B cell (primary cell): ENCODE results near the gene POFUT2. TPM values are rescaled to one million over a fixed set of nuclear protein-coding genes. Genes with fewer than 3 reads are reported as not detected.

Experiments used
- ATAC-seq: fragments of 200-7000 bp; cut with Tn5 transposase; one replicate; pipeline ENCODE4 v1.10.0; 2021; ENCODE audit warnings: low read depth, mild to moderate bottlenecking, moderate number of reproducible peaks, moderate library complexity
- CTCF ChIA-PET: fragments of 350-600 bp; sonication (Branson Sonifier 250); formaldehyde crosslinking; loops from one replicate; lab custom pipeline; 2021; ENCODE audit warnings: antibody characterized with exemption, inconsistent platforms; lab: Charles Lee
- POLR2A ChIA-PET: fragments of 350-600 bp; sonication (Branson Sonifier 250); formaldehyde crosslinking; loops from one replicate; lab custom pipeline; 2021; ENCODE audit warnings: antibody characterized with exemption; lab: Charles Lee
- DNase-seq: peaks from one replicate; pipeline ENCODE4 v3.0.0; 2013
- H2AFZ ChIP-seq: 2 replicates; pipeline ENCODE4 v1.6.1; 2012; ENCODE audit warnings: mild to moderate bottlenecking, low read depth, low read length; ENCODE audit not compliant: insufficient read depth, poor library complexity, severe bottlenecking
- H3K27ac ChIP-seq, 2 donors: 1 replicate in 1 of 2; 2 replicates in 1 of 2; pipeline ENCODE4 v1.5.1; 2012 to 2013; ENCODE audit warnings: low read length in 2 of 2, mild to moderate bottlenecking in 2 of 2, moderate library complexity in 1 of 2
- H3K27me3 ChIP-seq, 4 experiments: fragments of 200-600 bp in 1 of 4; sonication (generic) in 1 of 4; replicated peaks in 1 of 4; 1 replicate in 2 of 4; 2 replicates in 2 of 4; pipeline versions ENCODE4 v1.6.1 to v1.7.0; 2013 to 2016; ENCODE audit warnings: low read length in 3 of 4, mild to moderate bottlenecking in 2 of 4, mixed read lengths in 1 of 4, moderate library complexity in 1 of 4; ENCODE audit not compliant: insufficient read depth in 4 of 4, control insufficient read depth in 3 of 4; ENCODE audit errors: control extremely low read depth in 1 of 4
- H3K36me3 ChIP-seq, 2 experiments: replicated peaks in 1 of 2; 1 replicate in 1 of 2; 2 replicates in 1 of 2; pipeline versions ENCODE4 v1.6.1 to v1.7.1; 2013; ENCODE audit warnings: low read length in 1 of 2; ENCODE audit not compliant: insufficient read depth in 2 of 2, control insufficient read depth in 1 of 2; ENCODE audit errors: control extremely low read depth in 1 of 2, extremely low read depth in 1 of 2
- H3K4me1 ChIP-seq, 2 donors: fragments of 200-600 bp in 1 of 2; sonication (generic) in 1 of 2; 1 replicate in 1 of 2; 2 replicates in 1 of 2; pipeline versions ENCODE4 v1.5.1 to v1.6.1; 2013 to 2017; ENCODE audit warnings: low read length in 2 of 2; ENCODE audit not compliant: control insufficient read depth in 2 of 2, insufficient read depth in 2 of 2
- H3K4me2 ChIP-seq: replicated peaks from 2 replicates; pipeline ENCODE3; 2012; ENCODE audit warnings: mild to moderate bottlenecking, low read depth, low read length; ENCODE audit not compliant: poor library complexity, severe bottlenecking
- H3K4me3 ChIP-seq, 5 experiments: fragments of 200-600 bp in 1 of 5; sonication (generic) in 1 of 5; 1 replicate in 3 of 5; 2 replicates in 2 of 5; pipeline versions ENCODE4 v1.5.1 to v1.7.0; 2011 to 2016; ENCODE audit warnings: low read length in 4 of 5, mild to moderate bottlenecking in 4 of 5, low read depth in 2 of 5, control low read depth in 1 of 5, moderate library complexity in 1 of 5; ENCODE audit not compliant: insufficient read depth in 1 of 5; ENCODE audit errors: control extremely low read depth in 1 of 5, extremely low read depth in 1 of 5
- H3K79me2 ChIP-seq: fragments of 200-600 bp; sonication (generic); one replicate; pipeline ENCODE4 v1.6.0; 2016; ENCODE audit warnings: low read length; ENCODE audit not compliant: control insufficient read depth, insufficient read depth
- H3K9ac ChIP-seq: fragments of 200-600 bp; sonication (generic); 2 replicates; pipeline ENCODE4 v1.6.1; 2017; ENCODE audit warnings: mild to moderate bottlenecking, low read length, moderate library complexity
- H3K9me3 ChIP-seq, 3 donors: one replicate each; pipeline versions ENCODE4 v1.6.1 to v1.7.1; 2013; ENCODE audit warnings: low read length in 2 of 3; ENCODE audit not compliant: control insufficient read depth in 2 of 3, insufficient read depth in 1 of 3; ENCODE audit errors: control extremely low read depth in 1 of 3
- H4K20me1 ChIP-seq: 2 replicates; pipeline ENCODE4 v1.6.0; 2012; ENCODE audit warnings: mild to moderate bottlenecking, low read length; ENCODE audit not compliant: insufficient read depth, control insufficient read depth, poor library complexity, severe bottlenecking
- H3K27ac Mint-ChIP-seq: one replicate; pipeline ENCODE4 v1.8.0; 2021; ENCODE audit warnings: mixed read lengths
- H3K27me3 Mint-ChIP-seq: one replicate; pipeline ENCODE4 v1.8.0; 2021; ENCODE audit warnings: mixed read lengths
- H3K4me1 Mint-ChIP-seq: one replicate; pipeline ENCODE4 v1.8.0; 2021; ENCODE audit warnings: mixed read lengths
- H3K4me3 Mint-ChIP-seq: one replicate; pipeline ENCODE4 v1.8.0; 2021; ENCODE audit warnings: mixed read lengths
- H3K9me3 Mint-ChIP-seq: one replicate; pipeline ENCODE4 v1.8.0; 2022; ENCODE audit warnings: mixed read lengths; ENCODE audit not compliant: insufficient read depth
- CTCF ChIP-seq: fragments of 200-600 bp; IDR thresholded peaks from one replicate; pipeline ENCODE4 v1.8.0; 2022; ENCODE audit warnings: antibody characterized with exemption, mild to moderate bottlenecking
- EZH2 ChIP-seq: IDR thresholded peaks from 2 replicates; pipeline ENCODE4 v1.6.1; 2012; ENCODE audit warnings: borderline replicate concordance, low read depth, mild to moderate bottlenecking, moderate library complexity, low read length; ENCODE audit not compliant: insufficient read depth, poor library complexity, severe bottlenecking
- WGBS: methylation state at CpG from one replicate; pipeline ENCODE4 v1.1.5; 2013; ENCODE audit warnings: missing lambda C conversion rate; ENCODE audit not compliant: insufficient coverage; 5-methylcytosine and 5-hydroxymethylcytosine counted together
- intact Hi-C: fragments of 100-400 bp; cut with micrococcal nuclease; formaldehyde crosslinking; loops from one replicate; pipeline ENCODE4 v1.10.0; 2022
- polyA plus RNA-seq: library from polyadenylated mRNA; depleted of rRNA; stranded (reverse); fragments of >200 nt; gene quantifications from 2 replicates; pipeline ENCODE4 v1.2.3, GENCODE V29; 2012
- total RNA-seq, 2 donors: library from RNA; stranded (reverse); fragments of 120-200 nt in 1 of 2; gene quantifications; 1 replicate in 1 of 2; 2 replicates in 1 of 2; pipeline versions ENCODE4 v1.2.3 to v1.2.4, GENCODE V29; 2013 to 2022

Gene POFUT2
- total and polyA plus RNA-seq, 2 donors (not counting 1 experiment from before 2014, with no cell fraction given), result 38.3 to 41.8 TPM

- H3K4me1 ChIP-seq, result peaks cover 9 to 10% of the 10 kb centered on the region in 2 donors
- H3K9me3 Mint-ChIP-seq, result no peaks in the 10 kb centered on the region
- no peak overlapping the region for H3K4me3 Mint-ChIP-seq
- H2AFZ ChIP-seq, result no peak overlapping the region
- H3K9ac ChIP-seq, result peak overlapping the region; percentile 34
- no peak for TF ChIP-seq EZH2
- no peak overlapping the region for H3K4me3 ChIP-seq
- no peaks in the 10 kb centered on the region for H3K36me3 ChIP-seq
- intact Hi-C loops, result no loop called here
- H3K27me3 Mint-ChIP-seq, result peaks cover 17% of the 10 kb centered on the region
- ChIA-PET CTCF (no interaction called here), POLR2A (no interaction called here)
- no peaks in the 10 kb centered on the region for H3K79me2 ChIP-seq
- H3K4me2 ChIP-seq, result peak overlapping the region; percentile 59
- ATAC-seq (no peak), DNase-seq (no peak)
- H3K27ac ChIP-seq, result no peak overlapping the region
- H3K4me1 Mint-ChIP-seq, result peaks cover 8% of the 10 kb centered on the region
- WGBS, result 60% methylated on average over 22 of the region's 22 CpGs
- no peak overlapping the region for H3K27ac Mint-ChIP-seq
- no peaks in the 10 kb centered on the region for H4K20me1 ChIP-seq
- H3K27me3 ChIP-seq, result peaks cover 0 to 59% (median under 1%) of the 10 kb centered on the region in 4 experiments
- no peaks in the 10 kb centered on the region for H3K9me3 ChIP-seq
Observed at GRCh38 chr21:45322960-45323461, 35.3 kb upstream of the POFUT2 start.

GRCh38 chr21:45322231-45322959, 34.7 kb upstream of the POFUT2 start:
- peaks cover 8% of the 10 kb centered on the region for H3K4me1 Mint-ChIP-seq
- ATAC-seq, result peak; percentile 14

More at GRCh38 chr21:45322231-45322959, 34.7 kb upstream of the POFUT2 start:
- peak overlapping the region; percentile 64 for H3K4me3 Mint-ChIP-seq
- Histone ChIP-seq H3K4me2 (peak overlapping the region; percentile 59), H2AFZ (peak overlapping the region; percentile 52), H3K36me3 (no peaks in the 10 kb centered on the region), H3K27me3 (peaks cover 0 to 64% (median under 1%) of the 10 kb centered on the region in 4 experiments), H3K4me1 (peaks cover 9 to 10% of the 10 kb centered on the region in 2 donors), H3K27ac (no peak overlapping the region), H3K4me3 (peak overlapping the region in 2 of 5 experiments; percentile 3 to 26), H3K9me3 (no peaks in the 10 kb centered on the region), H4K20me1 (no peaks in the 10 kb centered on the region), H3K9ac (peak overlapping the region; percentile 34), H3K79me2 (no peaks in the 10 kb centered on the region)
- POLR2A ChIA-PET, result no interaction called here
- TF ChIP-seq EZH2 (no peak), CTCF (no peak)
- CTCF ChIA-PET, result no interaction called here
- 6% methylated on average over 17 of the region's 24 CpGs for WGBS
- no peak overlapping the region for H3K27ac Mint-ChIP-seq
- H3K27me3 Mint-ChIP-seq, result peaks cover 17% of the 10 kb centered on the region
- no peaks in the 10 kb centered on the region for H3K9me3 Mint-ChIP-seq
- no peak for DNase-seq
- intact Hi-C loops, result no loop called here
